DMS 273 treated with DMSO at 0.1 percent for 48 hours (cell line): Measurements from ENCODE around the gene XCL1.

Experiments
- DNase-seq: peaks from one replicate; lab custom pipeline; 2025; lab: John Stamatoyannopoulos, UW

The XCL1 gene

GRCh38 chr1:168605443-168605842, 29.0 kb downstream of the XCL1 start:
- no peak for DNase-seq

- no peak for DNase-seq
Measured at GRCh38 chr1:168606096-168606495, 29.7 kb downstream of the XCL1 start.

GRCh38 chr1:168607872-168608428, 31.5 kb downstream of the XCL1 start:
- DNase-seq = no peak

- DNase-seq = no peak
Measured at GRCh38 chr1:168608796-168609715, 32.7 kb downstream of the XCL1 start.

- no peak for DNase-seq
Measured at GRCh38 chr1:168609741-168610510, 33.5 kb downstream of the XCL1 start.

- no peak for DNase-seq
Measured at GRCh38 chr1:168613038-168613451, 36.6 kb downstream of the XCL1 start.

- DNase-seq = peak; percentile 34
Measured at GRCh38 chr1:168613691-168614231, 37.4 kb downstream of the XCL1 start.

- DNase-seq = no peak
Measured at GRCh38 chr1:168614235-168614634, 37.8 kb downstream of the XCL1 start.

GRCh38 chr1:168615965-168616364, 39.6 kb downstream of the XCL1 start:
- no peak for DNase-seq

- DNase-seq = no peak
Measured at GRCh38 chr1:168617974-168618750, 41.8 kb downstream of the XCL1 start.

GRCh38 chr1:168618886-168619285, 42.5 kb downstream of the XCL1 start:
- no peak for DNase-seq

GRCh38 chr1:168621356-168621755, 45.0 kb downstream of the XCL1 start:
- no peak for DNase-seq

GRCh38 chr1:168623003-168623828, 46.8 kb downstream of the XCL1 start:
- no peak for DNase-seq

GRCh38 chr1:168623831-168624230, 47.4 kb downstream of the XCL1 start:
- DNase-seq = no peak

- DNase-seq = no peak
Measured at GRCh38 chr1:168626326-168626725, 49.9 kb downstream of the XCL1 start.

GRCh38 chr1:168627370-168627769, 51.0 kb downstream of the XCL1 start:
- DNase-seq = no peak

GRCh38 chr1:168628807-168629206, 52.4 kb downstream of the XCL1 start:
- no peak for DNase-seq

- no peak for DNase-seq
Measured at GRCh38 chr1:168629466-168629865, 53.1 kb downstream of the XCL1 start.
